Dermis blood vessel endothelial cell (primary cell): ENCODE data around the gene STRN. TPM values are rescaled to one million over a fixed set of nuclear protein-coding genes. Genes with fewer than 3 reads are reported as not detected.

Source experiments
- total RNA-seq: library from RNA; depleted of rRNA; stranded (reverse); fragments of >200 nt; gene quantifications from 2 replicates; pipeline ENCODE4 v1.2.3, GENCODE V29; 2014

STRN gene
- total RNA-seq, 1 donor from 2014 or later = 24.7 TPM

Other genes starting within 250 kb of the STRN start
- 37.6 and 40.3 TPM in 2 replicates for gene HEATR5B, start 117.8 kb upstream of the STRN start, total RNA-seq
- 6.0 and 9.4 TPM in 2 replicates for gene GPATCH11, start 118.0 kb upstream of the STRN start, total RNA-seq
- 18.9 and 33.2 TPM in 2 replicates for gene EIF2AK2, start 190.4 kb upstream of the STRN start, total RNA-seq
- gene SULT6B1, start 222.1 kb upstream of the STRN start, total RNA-seq = not detected in 2 replicates
- gene CEBPZOS, start 230.0 kb upstream of the STRN start, total RNA-seq = 10.6 and 13.8 TPM in 2 replicates